GM12874 (cell line): ENCODE results near the gene MUSTN1.

Experiments used
- CTCF ChIP-seq: IDR thresholded peaks from 2 replicates; pipeline ENCODE4 v1.5.1; 2011; ENCODE audit warnings: low read depth, mild to moderate bottlenecking, control low read depth, low read length, moderate library complexity; ENCODE audit not compliant: insufficient read depth

MUSTN1 gene

GRCh38 chr3:52800079-52800478, 34.7 kb downstream of the MUSTN1 start:
- no peak for TF ChIP-seq CTCF

DNA sequence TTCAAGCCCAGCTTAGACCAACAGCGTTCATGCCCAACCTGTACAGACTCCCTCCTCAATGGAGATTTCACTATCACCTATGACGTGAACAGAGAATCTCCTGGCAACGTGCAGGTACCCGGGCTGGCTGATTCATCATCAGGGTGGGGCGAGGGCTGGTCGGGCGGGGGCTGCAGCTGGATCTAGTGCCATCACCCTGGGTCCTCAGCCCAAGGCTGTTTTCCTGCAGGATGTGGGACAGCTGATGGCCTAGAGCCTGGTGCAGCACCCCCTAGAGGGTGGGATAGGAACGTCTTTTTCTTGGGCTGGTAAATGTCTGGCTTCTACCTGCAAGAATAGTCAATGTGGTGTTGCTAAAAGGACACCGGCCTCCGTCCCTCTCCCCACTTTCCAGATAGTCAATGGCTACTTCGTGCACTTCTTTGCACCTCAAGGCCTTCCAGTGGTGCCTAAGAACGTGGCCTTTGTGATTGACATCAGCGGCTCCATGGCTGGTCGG, 35.8 kb downstream of the MUSTN1 start:
- peak; percentile 75 for TF ChIP-seq CTCF

DNA sequence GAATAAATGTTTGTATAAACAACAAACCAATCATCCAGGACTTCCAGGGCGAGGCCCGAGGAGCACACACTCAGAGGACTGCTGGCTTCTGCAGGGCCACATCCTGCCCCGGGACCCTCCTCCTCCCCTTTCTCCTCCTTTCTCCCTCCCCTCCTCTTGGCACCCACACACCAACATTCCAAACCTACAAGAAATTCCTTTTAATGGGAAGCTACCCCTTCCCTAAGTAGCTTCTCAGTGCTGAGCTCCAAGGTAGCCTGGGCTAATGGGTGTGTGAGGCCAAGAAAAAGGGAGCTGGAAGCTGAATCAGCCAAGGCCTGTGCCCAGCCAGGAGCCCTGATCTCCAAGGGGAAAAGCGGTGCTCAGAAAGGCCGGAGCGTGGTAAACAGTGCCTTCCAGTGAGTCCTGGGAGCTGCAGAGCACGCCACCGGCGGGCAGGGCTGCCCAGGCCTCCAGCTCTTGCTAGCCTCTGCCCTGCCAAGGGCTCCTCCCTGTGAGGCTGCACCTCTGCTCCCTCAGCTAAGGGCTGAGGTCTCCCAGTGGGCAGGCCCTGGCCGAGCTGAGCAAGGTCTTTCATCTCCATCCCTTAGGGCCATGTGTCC, 36.3 kb downstream of the MUSTN1 start:
- TF ChIP-seq CTCF: no peak

GRCh38 chr3:52796411-52796810, 38.4 kb downstream of the MUSTN1 start:
- TF ChIP-seq CTCF: no peak

DNA sequence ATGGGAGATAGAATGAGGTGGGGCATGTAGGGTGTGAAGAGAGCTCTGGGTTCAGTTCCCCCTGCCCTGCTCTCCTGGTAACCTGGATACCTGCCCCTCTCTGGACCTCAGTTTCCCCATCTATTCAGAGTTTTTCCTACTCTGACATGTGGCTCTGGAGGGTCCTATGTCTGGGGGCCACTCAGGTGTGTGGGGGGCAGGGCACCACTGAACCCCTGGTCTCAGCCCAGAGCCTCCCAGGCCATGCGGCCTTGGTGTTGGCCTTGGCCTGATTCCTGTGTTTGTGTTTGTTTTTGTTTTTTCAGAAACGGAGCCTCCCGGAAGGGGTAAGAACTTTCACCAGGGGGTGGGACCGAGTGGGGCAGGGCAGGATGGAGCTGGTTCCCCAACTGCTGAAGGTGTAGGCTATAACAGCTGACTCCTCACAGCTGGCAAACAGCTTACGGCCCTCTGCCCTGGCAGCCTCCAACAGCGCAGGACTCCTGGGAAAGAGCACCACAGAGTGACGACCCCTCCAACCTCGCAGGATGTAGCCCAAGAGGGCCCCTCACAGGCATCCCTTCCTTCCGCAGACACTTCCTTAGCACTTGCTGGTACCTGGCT, 39.4 kb downstream of the MUSTN1 start:
- TF ChIP-seq CTCF: no peak

- no peak for TF ChIP-seq CTCF
Observed at GRCh38 chr3:52794612-52795099, 40.2 kb downstream of the MUSTN1 start, which contains the start of gene ITIH3. Gene ITIH3 (plus strand): TSS chr3:52794796. CDS start chr3:52794804, 8 bp downstream.

DNA sequence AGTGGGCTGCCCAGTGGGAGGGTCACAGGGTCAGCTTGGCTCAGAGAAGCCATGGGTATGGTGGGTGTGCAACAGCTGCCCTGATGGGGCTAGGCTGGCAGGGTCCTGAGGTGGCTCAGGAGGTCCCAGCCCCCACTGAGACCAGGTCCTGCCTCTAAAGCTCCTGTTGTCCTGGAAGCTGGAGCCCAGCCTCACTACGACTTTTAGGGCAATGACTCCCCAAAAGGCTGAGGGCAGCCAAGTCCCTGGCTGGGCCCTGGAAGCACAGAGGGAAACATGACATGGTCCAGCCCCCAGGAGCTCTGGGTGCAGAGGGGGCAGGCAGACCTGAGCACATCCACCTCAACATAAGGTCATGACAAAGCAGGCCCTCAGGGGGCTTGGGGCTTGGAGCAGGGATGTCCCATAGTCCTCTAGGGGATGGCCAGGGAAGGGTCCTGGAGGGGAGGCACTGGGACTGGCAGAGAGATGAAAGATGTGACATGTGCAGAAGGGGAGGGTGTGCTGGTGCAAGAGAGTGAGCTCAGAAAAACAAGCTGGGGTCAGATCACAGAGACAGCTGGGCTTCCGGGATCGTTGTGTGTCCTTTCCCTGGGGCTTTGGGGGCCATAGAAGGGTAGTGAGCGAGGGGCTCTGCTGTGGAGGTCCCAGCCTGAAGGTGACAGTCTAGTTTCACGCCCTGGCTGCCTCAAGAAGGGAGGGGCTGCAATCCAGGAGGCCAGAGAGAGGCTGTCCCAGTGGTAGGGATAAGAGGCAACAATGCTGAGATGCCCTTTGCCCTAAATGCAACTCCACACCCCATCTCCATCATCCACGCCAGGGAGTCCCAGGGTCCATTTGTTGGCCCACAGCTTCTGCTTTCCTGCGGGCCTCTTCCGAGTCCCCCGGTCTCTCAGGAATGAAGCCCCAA, 40.9 kb downstream of the MUSTN1 start:
- no peak for TF ChIP-seq CTCF
